ENCODE measurements around the gene SENP1. TPM values are rescaled to one million over a fixed set of nuclear protein-coding genes. Genes with fewer than 3 reads are reported as not detected.

Gene SENP1
- total RNA-seq, 2 experiments from 2014 or later: 41.3 to 54.8 TPM

DNA sequence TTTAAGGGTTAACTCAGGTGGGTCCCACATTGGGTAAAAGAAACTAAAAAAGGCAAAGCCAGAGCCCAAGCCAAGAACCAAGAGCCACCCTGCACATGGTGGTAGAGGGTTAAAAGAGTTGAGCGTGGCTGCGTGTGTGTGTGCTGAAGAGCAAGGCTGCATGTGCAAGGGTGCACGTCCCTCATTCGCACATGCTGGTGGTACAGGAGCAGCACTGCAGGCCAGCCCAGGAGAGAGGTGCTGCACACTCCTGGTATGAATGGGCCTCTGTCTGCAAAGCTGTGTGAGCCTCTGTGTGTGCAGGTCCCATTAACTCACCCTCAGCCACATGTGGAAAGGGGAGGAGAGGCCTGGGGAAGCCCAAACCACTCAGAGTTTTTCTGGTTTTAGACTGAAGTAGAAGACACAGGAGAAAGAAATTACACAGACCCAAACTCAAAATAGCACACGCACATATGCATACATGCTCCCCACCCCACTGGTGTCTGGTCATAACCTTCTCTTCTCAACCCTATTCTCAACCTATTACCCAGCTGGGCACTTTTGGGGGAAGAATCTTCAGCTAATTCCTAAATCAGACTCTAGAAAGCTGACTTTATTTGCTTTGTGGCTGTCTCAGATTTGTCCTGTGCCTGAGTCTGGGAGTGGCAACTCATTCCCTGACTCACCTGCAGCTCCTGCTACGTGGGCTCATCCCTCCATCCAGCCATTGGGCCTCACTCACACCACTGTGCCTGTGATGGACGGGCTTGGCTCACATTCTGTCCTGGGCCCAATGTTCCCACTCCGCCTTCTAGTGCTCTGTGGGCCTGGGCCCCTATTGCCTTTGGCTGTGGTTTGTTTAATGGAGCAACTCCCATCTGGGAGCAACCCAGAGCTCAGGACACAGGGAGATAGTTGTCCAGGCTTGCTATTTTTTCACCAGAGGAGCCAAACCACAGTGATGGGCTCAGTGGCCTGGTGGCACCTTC lies 70.8 kb downstream of the SENP1 start:
- no peak for ATAC-seq
- Mint-ChIP-seq H3K4me3 (no peak overlapping the region), H3K27me3 (peaks cover 2% of the 10 kb centered on the region), H3K36me3 (no peaks in the 10 kb centered on the region), H3K4me1 (no peaks in the 10 kb centered on the region), H3K9me3 (ENCODE audit: low read depth) (no peaks in the 10 kb centered on the region), H3K27ac (no peak overlapping the region)
- CTCF ChIA-PET: interaction anchor here (1.1 to 1.8 kb wide), 2 partner anchors 9 to 13 kb away, joined by 3 to 4 read pairs; no protein-coding TSS in a partner anchor
- DNase-seq: no peak

DNA sequence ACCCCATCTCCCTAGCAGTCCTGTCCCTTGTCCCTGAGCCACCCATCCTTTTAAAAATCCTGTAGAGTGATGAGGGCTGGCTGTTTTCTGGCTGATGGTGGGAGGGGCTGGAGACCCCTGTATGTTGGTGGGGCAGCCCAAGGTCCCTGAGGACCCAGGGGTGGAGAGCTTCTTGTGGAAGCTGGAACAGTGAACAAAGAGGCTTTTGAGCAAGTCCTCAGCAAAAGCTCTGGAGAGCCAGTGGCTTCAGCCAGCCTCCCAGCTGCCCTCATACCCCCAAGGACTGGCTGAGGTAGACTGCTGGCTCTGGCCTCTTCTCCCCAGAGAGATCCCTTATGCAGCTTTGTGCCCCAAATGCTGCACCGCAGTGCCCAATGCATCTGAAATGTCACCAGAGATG lies 72.4 kb downstream of the SENP1 start:
- no peaks in the 10 kb centered on the region for H3K4me1 Mint-ChIP-seq
- H3K27me3 Mint-ChIP-seq: peaks cover 2% of the 10 kb centered on the region
- CTCF ChIA-PET: interaction anchor here (1.8 kb wide), 1 partner anchor 11 kb away, joined by 4 read pairs; no protein-coding TSS in a partner anchor
- no peaks in the 10 kb centered on the region for H3K9me3 Mint-ChIP-seq (ENCODE audit: low read depth)
- no peaks in the 10 kb centered on the region for H3K36me3 Mint-ChIP-seq
- ATAC-seq (no peak), DNase-seq (no peak)
- no peak overlapping the region for H3K27ac Mint-ChIP-seq
- no peak overlapping the region for H3K4me3 Mint-ChIP-seq

DNA sequence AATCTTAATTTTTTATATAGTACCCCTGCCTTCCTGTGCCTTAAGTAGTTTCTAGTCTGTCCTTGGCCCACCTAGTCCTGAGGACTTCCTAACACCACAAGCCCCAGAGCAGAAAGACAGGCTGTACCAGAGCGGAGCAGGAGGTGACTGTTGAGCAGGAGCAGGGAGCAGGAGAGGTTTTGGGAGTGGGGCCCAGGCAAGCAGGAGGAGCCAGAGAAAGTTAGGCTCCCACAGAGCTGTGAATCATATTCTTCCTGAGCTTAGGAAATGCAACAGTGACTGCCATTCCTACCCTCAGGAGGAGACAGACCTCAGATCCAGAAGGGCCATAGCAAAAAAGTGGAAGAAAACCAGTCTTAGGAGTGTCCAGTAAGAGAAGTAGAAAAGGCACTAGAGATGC lies 73.3 kb downstream of the SENP1 start:
- Mint-ChIP-seq H3K4me3 (no peak overlapping the region), H3K9me3 (ENCODE audit: low read depth) (no peaks in the 10 kb centered on the region), H3K27me3 (peaks cover 2% of the 10 kb centered on the region), H3K36me3 (no peaks in the 10 kb centered on the region), H3K27ac (no peak overlapping the region), H3K4me1 (no peaks in the 10 kb centered on the region)
- CTCF ChIA-PET: no interaction called here
- no peak for ATAC-seq
- DNase-seq: no peak

GRCh38 chr12:48031135-48031960 lies 74.5 kb downstream of the SENP1 start:
- Mint-ChIP-seq H3K36me3 (no peaks in the 10 kb centered on the region), H3K4me1 (peaks cover 2% of the 10 kb centered on the region), H3K27ac (no peak overlapping the region), H3K9me3 (ENCODE audit: low read depth) (no peaks in the 10 kb centered on the region), H3K4me3 (no peak overlapping the region), H3K27me3 (peaks cover 2% of the 10 kb centered on the region)
- ATAC-seq (no peak), DNase-seq (no peak)
- CTCF ChIA-PET: interaction anchor here (1.4 kb wide), 1 partner anchor 14 kb away, joined by 3 read pairs; no protein-coding TSS in a partner anchor

DNA sequence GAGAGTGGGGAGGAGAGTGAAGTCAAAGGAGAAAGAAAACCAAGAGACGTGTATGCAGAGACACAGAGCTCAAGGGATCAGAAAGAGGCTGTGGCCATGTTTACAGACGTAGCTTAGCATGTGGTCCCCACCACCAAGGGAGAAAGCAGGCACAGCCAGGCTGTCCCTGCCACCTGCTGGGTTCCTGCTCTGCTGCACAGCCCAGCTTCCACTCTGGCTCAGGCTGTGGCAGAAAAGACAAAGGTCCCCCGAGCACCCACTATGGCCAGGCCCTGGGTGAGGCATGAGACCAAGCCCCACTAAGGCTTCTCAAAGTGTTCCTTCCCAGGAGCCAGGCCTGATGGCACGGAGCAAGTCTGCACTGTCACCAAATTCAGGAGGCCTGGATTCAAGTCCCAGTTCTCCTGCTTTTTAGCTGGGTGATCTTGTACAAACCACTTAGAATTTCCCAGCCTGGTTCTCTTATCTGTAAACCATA lies 75.7 kb downstream of the SENP1 start:
- no peaks in the 10 kb centered on the region for H3K9me3 Mint-ChIP-seq (ENCODE audit: low read depth)
- no peak overlapping the region for H3K4me3 Mint-ChIP-seq
- no peak for ATAC-seq
- peaks cover 2% of the 10 kb centered on the region for H3K4me1 Mint-ChIP-seq
- H3K27ac Mint-ChIP-seq: no peak overlapping the region
- H3K36me3 Mint-ChIP-seq: no peaks in the 10 kb centered on the region
- CTCF ChIA-PET: interaction anchor here (0.6 to 1.4 kb wide), 2 partner anchors 12 to 23 kb away, joined by 3 read pairs; no protein-coding TSS in a partner anchor
- peaks cover 2% of the 10 kb centered on the region for H3K27me3 Mint-ChIP-seq
- DNase-seq: no peak

DNA sequence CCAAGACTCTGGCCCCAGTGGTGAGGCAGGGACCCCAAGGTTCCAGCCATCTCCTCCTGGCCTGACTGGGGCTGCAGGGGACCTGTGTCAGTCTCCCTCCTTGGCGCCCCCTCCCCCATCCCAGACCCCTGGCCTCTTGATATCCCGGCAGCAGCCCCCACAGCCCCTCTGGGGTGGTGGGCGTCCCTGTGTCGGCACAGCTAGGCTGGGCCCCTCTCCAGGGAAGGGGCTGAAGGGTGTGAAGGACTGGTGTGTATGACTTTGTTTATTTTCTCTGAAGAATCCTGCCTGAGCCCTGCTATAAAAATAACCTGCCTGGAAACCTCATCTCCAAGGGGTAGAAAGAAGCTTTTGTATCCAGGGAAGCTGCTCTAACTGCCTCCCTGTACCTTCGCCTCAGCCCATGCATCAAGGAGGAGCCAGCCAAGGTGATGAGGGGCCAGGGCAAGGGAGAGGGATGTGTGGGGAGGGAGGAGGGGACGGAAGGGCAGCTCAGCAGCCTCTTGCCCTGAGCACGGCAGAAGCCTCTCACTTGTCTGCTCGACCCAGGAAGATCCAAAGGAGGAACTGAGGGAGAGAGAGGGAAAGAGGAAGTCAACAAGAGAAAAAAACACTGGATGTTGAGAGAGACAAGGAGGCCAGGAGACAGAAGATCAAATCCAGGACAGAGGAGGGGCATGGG lies 76.2 kb downstream of the SENP1 start:
- Mint-ChIP-seq H3K36me3 (no peaks in the 10 kb centered on the region), H3K4me1 (peaks cover 6% of the 10 kb centered on the region), H3K9me3 (ENCODE audit: low read depth) (no peaks in the 10 kb centered on the region), H3K4me3 (no peak overlapping the region), H3K27ac (no peak overlapping the region), H3K27me3 (peaks cover 4% of the 10 kb centered on the region)
- CTCF ChIA-PET: interaction anchor here (1.4 kb wide), 1 partner anchor 12 kb away, joined by 3 read pairs; no protein-coding TSS in a partner anchor
- DNase-seq (no peak), ATAC-seq (no peak)

GRCh38 chr12:48028541-48029431 lies 77.1 kb downstream of the SENP1 start:
- Mint-ChIP-seq H3K9me3 (ENCODE audit: low read depth) (no peaks in the 10 kb centered on the region), H3K4me1 (peaks cover 6% of the 10 kb centered on the region), H3K27ac (no peak overlapping the region), H3K27me3 (peaks cover 4% of the 10 kb centered on the region), H3K4me3 (no peak overlapping the region), H3K36me3 (no peaks in the 10 kb centered on the region)
- CTCF ChIA-PET: no interaction called here
- DNase-seq: no peak
- ATAC-seq: no peak

DNA sequence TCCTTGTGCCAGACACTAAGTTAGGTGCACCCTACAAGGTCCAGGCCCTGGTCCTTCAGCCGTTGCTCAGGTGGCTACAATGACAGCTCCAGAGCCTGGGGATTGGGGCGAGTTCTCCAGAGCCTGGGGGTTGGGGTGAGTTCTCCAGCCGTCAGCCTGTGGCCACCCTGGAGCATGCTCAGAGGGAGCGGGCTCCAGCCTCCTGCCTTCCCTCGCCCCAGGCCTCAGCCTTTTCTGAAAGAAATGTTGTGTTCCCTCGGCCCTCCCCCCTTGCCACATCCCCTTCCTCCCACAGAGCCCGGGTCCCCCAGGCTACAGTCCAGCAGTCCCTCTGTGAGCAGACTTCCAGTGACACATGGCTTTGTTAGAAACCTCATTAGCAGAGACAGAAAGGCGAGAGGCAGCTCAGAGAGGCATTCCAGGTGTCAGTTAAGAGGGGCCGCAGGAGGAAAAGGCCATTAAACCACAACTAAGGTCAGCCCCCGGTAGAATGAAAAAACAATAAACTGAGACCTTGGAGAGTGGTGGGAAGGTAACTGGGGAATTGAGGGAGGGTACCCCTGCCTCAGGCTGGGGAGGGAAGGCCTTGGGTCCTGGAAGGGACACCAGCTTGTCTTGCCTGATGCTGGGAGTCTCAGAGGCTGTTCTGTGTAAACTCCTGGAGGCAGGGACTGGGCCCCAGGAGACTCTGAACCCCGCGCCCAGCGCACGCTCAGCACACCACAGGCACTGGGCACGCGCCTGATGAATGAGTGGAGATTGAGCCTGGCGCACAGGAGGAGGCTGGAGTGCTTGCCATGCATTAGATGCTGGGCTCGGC lies 78.5 kb downstream of the SENP1 start:
- CTCF ChIA-PET: no interaction called here
- ATAC-seq (no peak), DNase-seq (no peak)
- Mint-ChIP-seq H3K9me3 (ENCODE audit: low read depth) (no peaks in the 10 kb centered on the region), H3K4me1 (peaks cover 6% of the 10 kb centered on the region), H3K4me3 (no peak overlapping the region), H3K27me3 (peaks cover 16% of the 10 kb centered on the region), H3K27ac (no peak overlapping the region), H3K36me3 (no peaks in the 10 kb centered on the region)

DNA sequence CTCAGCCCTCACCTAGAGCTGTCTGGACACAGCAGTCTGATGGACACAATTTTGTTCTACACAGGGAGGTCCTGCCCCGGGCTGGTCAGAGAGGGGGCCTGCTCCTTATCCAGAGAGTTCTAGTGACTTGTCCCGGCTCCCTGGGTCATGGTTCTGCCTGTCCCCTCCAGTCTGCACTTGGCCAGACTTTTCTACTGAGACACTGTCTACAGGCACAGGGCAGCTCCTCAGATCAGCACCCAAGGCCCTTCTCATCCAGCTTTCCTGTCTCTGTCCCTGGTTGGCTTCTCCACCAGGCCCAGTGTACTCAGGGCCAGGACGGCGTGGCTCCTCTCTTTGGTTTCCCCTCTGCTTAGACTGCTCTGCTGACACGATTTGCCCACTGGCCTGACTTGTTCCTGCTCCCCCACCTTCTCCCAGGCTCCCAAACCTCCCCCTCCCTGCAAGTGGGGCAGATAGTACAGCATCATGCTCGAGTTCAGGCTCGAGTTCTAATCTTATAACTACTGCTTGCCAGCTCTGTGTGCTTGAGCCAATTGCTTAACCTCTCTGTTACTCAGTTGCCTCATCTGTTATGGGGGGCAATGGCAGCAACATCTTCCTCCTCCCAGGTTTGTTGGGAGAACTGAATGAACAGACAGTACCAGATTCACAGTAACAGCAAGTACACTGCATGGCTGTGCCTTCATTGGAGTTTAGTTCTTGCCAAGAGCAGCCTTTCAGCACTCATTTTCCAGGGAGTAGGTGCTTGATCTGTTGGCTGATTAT lies 79.6 kb downstream of the SENP1 start:
- Mint-ChIP-seq H3K27me3 (peaks cover 21% of the 10 kb centered on the region), H3K9me3 (ENCODE audit: low read depth) (no peaks in the 10 kb centered on the region), H3K27ac (no peak overlapping the region), H3K4me3 (no peak overlapping the region), H3K36me3 (no peaks in the 10 kb centered on the region), H3K4me1 (peaks cover 6% of the 10 kb centered on the region)
- no peak for ATAC-seq
- CTCF ChIA-PET: no interaction called here
- DNase-seq: no peak

DNA sequence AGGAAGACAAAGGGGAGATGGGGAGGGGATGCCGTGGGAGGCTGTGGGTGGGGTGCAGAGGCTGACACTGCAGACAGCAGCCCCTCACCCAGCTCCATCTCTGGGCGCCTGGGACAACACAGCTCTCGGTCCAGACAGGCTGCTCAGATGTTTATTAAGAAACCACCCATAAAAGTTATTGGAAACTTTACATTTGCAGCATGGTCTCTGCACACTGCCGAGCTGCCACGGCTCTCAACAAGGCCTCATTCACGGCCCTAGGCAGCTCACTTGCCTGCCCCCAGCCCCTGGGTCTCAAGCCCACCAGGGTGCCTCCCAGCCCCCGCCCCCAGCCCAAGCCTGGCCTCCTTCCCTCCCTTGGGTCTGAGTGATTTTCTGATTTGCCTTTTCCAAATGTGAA lies 80.6 kb downstream of the SENP1 start:
- H3K27me3 Mint-ChIP-seq: peaks cover 21% of the 10 kb centered on the region
- H3K27ac Mint-ChIP-seq: no peak overlapping the region
- no peak overlapping the region for H3K4me3 Mint-ChIP-seq
- H3K9me3 Mint-ChIP-seq (ENCODE audit: low read depth): no peaks in the 10 kb centered on the region
- ATAC-seq (no peak), DNase-seq (no peak)
- CTCF ChIA-PET: no interaction called here
- H3K4me1 Mint-ChIP-seq: peaks cover 6% of the 10 kb centered on the region
- H3K36me3 Mint-ChIP-seq: no peaks in the 10 kb centered on the region

GRCh38 chr12:48024735-48025134 lies 81.1 kb downstream of the SENP1 start:
- Mint-ChIP-seq H3K36me3 (no peaks in the 10 kb centered on the region), H3K4me3 (no peak overlapping the region), H3K27ac (no peak overlapping the region), H3K27me3 (peaks cover 21% of the 10 kb centered on the region), H3K9me3 (ENCODE audit: low read depth) (no peaks in the 10 kb centered on the region), H3K4me1 (peaks cover 6% of the 10 kb centered on the region)
- DNase-seq (no peak), ATAC-seq (no peak)
- CTCF ChIA-PET: interaction anchor here (1.0 kb wide), 1 partner anchor 9 kb away, joined by 3 read pairs; no protein-coding TSS in a partner anchor
